ENCODE data around the gene SRGAP2C.
"Not testable (repeated sequence)": the region's sequence is repeated elsewhere in the genome, so short reads cannot be mapped to it uniquely, and the experiment has no call there.

DNA sequence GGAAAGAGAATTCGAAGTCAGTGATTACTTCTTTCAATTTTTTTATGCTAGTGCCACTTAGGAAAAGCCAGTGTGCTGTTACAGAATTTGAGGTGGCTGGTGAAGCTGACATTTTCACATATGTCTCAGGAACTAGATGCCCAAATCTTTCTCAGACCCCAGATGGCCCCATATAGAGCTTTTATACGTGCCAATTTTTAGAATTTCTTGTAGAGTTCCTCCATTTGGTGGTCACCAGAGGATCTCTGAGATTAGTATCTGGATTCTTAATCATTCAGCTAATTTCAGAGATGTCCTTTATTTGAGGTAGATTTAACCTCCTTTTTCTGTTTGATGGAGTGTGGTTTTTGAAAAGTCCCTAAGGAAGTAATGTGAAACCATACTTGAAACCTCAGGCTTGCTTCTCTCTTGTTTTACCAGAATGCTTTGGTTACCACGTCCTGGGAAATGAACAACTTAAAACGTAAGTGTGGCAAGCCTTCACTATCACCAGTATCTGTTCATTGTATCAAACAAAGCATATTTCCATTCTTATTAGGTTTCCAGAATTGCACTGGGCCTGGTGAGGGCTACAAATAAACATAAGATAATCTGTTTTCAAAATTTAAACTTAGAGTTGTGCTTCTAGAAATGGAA lies 164.7 kb downstream of the SRGAP2C start:
- TF ChIP-seq POLR2A (IDR thresholded peaks at IDR 0.05; ENCODE audit: low read depth, low read length); EZH2 (IDR thresholded peaks at IDR 0.05; ENCODE audit: borderline replicate concordance, low read depth, low read length, severe bottlenecking); POLR2AphosphoS5 (IDR thresholded peaks at IDR 0.05; ENCODE audit: insufficient read depth, low read depth, low read length): not testable (repeated sequence)
- TF ChIP-seq, protein P1, sequence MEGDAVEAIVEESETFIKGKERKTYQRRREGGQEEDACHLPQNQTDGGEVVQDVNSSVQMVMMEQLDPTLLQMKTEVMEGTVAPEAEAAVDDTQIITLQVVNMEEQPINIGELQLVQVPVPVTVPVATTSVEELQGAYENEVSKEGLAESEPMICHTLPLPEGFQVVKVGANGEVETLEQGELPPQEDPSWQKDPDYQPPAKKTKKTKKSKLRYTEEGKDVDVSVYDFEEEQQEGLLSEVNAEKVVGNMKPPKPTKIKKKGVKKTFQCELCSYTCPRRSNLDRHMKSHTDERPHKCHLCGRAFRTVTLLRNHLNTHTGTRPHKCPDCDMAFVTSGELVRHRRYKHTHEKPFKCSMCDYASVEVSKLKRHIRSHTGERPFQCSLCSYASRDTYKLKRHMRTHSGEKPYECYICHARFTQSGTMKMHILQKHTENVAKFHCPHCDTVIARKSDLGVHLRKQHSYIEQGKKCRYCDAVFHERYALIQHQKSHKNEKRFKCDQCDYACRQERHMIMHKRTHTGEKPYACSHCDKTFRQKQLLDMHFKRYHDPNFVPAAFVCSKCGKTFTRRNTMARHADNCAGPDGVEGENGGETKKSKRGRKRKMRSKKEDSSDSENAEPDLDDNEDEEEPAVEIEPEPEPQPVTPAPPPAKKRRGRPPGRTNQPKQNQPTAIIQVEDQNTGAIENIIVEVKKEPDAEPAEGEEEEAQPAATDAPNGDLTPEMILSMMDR (IDR thresholded peaks at IDR 0.05; ENCODE audit: extremely low read depth in 1 of 2, insufficient read depth in 1 of 2, low read depth in 1 of 2, low read length in 2 of 2) = not testable (repeated sequence)
